Panc1 (cell line): ENCODE measurements around the gene CCDC6. TPM values are rescaled to one million over a fixed set of nuclear protein-coding genes. Genes with fewer than 3 reads are reported as not detected.

Source experiments
- ATAC-seq: fragments of 200-7000 bp; cut with Tn5 transposase; 2 replicates; pipeline ENCODE4 v1.9.1; 2020; ENCODE audit warnings: mild to moderate bottlenecking, moderate library complexity
- BruUV-seq: library from RNA; stranded (reverse); fragments of 400-500 nt; replicated peaks from 2 replicates; lab custom pipeline; 2021; lab: Mats Ljungman, UMichigan
- CTCF ChIA-PET: fragments of 300-600 bp; sonication (Branson Sonifier 250); formaldehyde crosslinking; loops from one replicate; lab custom pipeline; 2022; ENCODE audit warnings: antibody characterized with exemption; lab: Charles Lee
- POLR2A ChIA-PET: fragments of 300-600 bp; sonication (Branson Sonifier 250); formaldehyde crosslinking; loops from one replicate; lab custom pipeline; 2022; ENCODE audit warnings: antibody characterized with exemption; lab: Charles Lee
- DNase-seq: peaks from one replicate; pipeline ENCODE4 v3.0.0-alpha.2; 2010; ENCODE audit warnings: low read depth, low spot score
- H3K27ac ChIP-seq: 2 replicates; pipeline ENCODE4 v1.5.1; 2011; ENCODE audit warnings: mild to moderate bottlenecking, low read length, inconsistent platforms
- H3K27me3 ChIP-seq: fragments of 200-500 bp; sonication (Bioruptor generic); 2 replicates; pipeline ENCODE4 v1.6.0; 2014; ENCODE audit warnings: low read length, inconsistent platforms; ENCODE audit not compliant: control insufficient read depth, insufficient read depth
- H3K36me3 ChIP-seq: fragments of 200-500 bp; sonication (Bioruptor generic); 2 replicates; pipeline ENCODE4 v1.5.1; 2014; ENCODE audit warnings: inconsistent platforms, mild to moderate bottlenecking, low read length, moderate library complexity; ENCODE audit not compliant: control insufficient read depth, insufficient read depth
- H3K4me1 ChIP-seq: 2 replicates; pipeline ENCODE4 v1.5.1; 2011; ENCODE audit warnings: inconsistent platforms, mild to moderate bottlenecking, low read length, moderate library complexity; ENCODE audit not compliant: control insufficient read depth, insufficient read depth
- H3K4me3 ChIP-seq, 2 experiments: 2 replicates each; pipeline ENCODE4 v1.5.1; 2011 to 2012; ENCODE audit warnings: low read depth in 2 of 2, low read length in 2 of 2, mild to moderate bottlenecking in 2 of 2, inconsistent platforms in 1 of 2, moderate library complexity in 1 of 2
- H3K9me3 ChIP-seq: fragments of 200-500 bp; sonication (Bioruptor generic); 2 replicates; pipeline ENCODE4 v1.5.1; 2014; ENCODE audit warnings: low read depth, mild to moderate bottlenecking, inconsistent platforms, low read length, moderate library complexity; ENCODE audit not compliant: control insufficient read depth, insufficient read depth
- CTCF ChIP-seq: fragments of 450-650 bp; IDR thresholded peaks from 2 replicates; pipeline ENCODE4 v1.5.1; 2017; ENCODE audit warnings: mild to moderate bottlenecking
- POLR2AphosphoS5 ChIP-seq: IDR thresholded peaks from 2 replicates; pipeline ENCODE4 v1.6.1; 2012; ENCODE audit warnings: mild to moderate bottlenecking, low read depth, low read length, moderate library complexity
- REST ChIP-seq, 2 experiments: IDR thresholded peaks; 2 replicates each; pipeline ENCODE4 v1.6.1; 2011 to 2012; ENCODE audit warnings: low read depth in 2 of 2, control low read depth in 1 of 2, low read length in 1 of 2, mild to moderate bottlenecking in 1 of 2, moderate library complexity in 1 of 2; ENCODE audit not compliant: insufficient read depth in 1 of 2
- SIN3A ChIP-seq: IDR thresholded peaks from 2 replicates; pipeline ENCODE4 v1.6.1; 2012; ENCODE audit warnings: low read depth, mild to moderate bottlenecking, low read length, moderate library complexity, borderline replicate concordance; ENCODE audit not compliant: insufficient read depth
- TCF7L2 ChIP-seq: IDR thresholded peaks from 2 replicates; pipeline ENCODE4 v1.6.1; 2011; ENCODE audit warnings: mild to moderate bottlenecking, low read depth, low read length, inconsistent platforms
- in situ Hi-C: cut with HindIII; loops from 2 replicates; pipeline ENCODE4 v1.10.0; 2016; ENCODE audit warnings: low sequenced_read_pairs, low pct_unique_long_range_greater_than_20kb
- intact Hi-C: fragments of 100-400 bp; cut with micrococcal nuclease; formaldehyde crosslinking; loops from one replicate; pipeline ENCODE4 v1.10.0; 2022; ENCODE audit not compliant: unreplicated experiment
- total RNA-seq: library from RNA; stranded (reverse); gene quantifications from one replicate; pipeline ENCODE4 v1.2.1, GENCODE V29; 2021; ENCODE audit not compliant: unreplicated experiment

The CCDC6 gene
- total RNA-seq, 1 experiment from 2014 or later = 48.7 TPM

GRCh38 chr10:59950105-59950504 lies 43.7 kb upstream of the CCDC6 start:
- CTCF ChIA-PET = no interaction called here
- H3K36me3 ChIP-seq = no peaks in the 10 kb centered on the region
- no peak overlapping the region for H3K4me3 ChIP-seq
- in situ Hi-C loops (no loop called here), intact Hi-C loops (no loop called here)
- ATAC-seq (no peak), DNase-seq (no peak)
- H3K4me1 ChIP-seq = no peaks in the 10 kb centered on the region
- no peaks in the 10 kb centered on the region for H3K27me3 ChIP-seq
- BruUV-seq = no TSS peak
- H3K27ac ChIP-seq = no peak overlapping the region
- POLR2A ChIA-PET = no interaction called here
- no peak for TF ChIP-seq POLR2AphosphoS5
- no peak for TF ChIP-seq CTCF
- no peak for TF ChIP-seq SIN3A
- TF ChIP-seq REST (IDR thresholded peaks at IDR 0.05; ENCODE audit: insufficient read depth in 1 of 2, low read depth in 2 of 2, low read length in 1 of 2) = no peak
- no peak for TF ChIP-seq TCF7L2
- H3K9me3 ChIP-seq = no peaks in the 10 kb centered on the region

GRCh38 chr10:59949608-59950007 lies 43.3 kb upstream of the CCDC6 start:
- Histone ChIP-seq H3K36me3 (no peaks in the 10 kb centered on the region), H3K27me3 (no peaks in the 10 kb centered on the region), H3K4me1 (no peaks in the 10 kb centered on the region), H3K9me3 (no peaks in the 10 kb centered on the region), H3K4me3 (no peak overlapping the region), H3K27ac (no peak overlapping the region)
- in situ Hi-C loops = no loop called here
- DNase-seq (no peak), ATAC-seq (no peak)
- POLR2A ChIA-PET = no interaction called here
- CTCF ChIA-PET = no interaction called here
- no TSS peak for BruUV-seq
- intact Hi-C loops = no loop called here
- TF ChIP-seq CTCF (no peak), TCF7L2 (no peak), POLR2AphosphoS5 (no peak), SIN3A (no peak), REST (IDR thresholded peaks at IDR 0.05; ENCODE audit: insufficient read depth in 1 of 2, low read depth in 2 of 2, low read length in 1 of 2) (no peak)
